Mucosa of descending colon (tissue), 3 donors: Measurements from ENCODE around the gene SLC35E1. TPM values are rescaled to one million over a fixed set of nuclear protein-coding genes. Genes with fewer than 3 reads are reported as not detected.
"Not testable (repeated sequence)": the region's sequence is repeated elsewhere in the genome, so short reads cannot be mapped to it uniquely, and the experiment has no call there.

Experiments
- ATAC-seq: fragments of 200-7000 bp; cut with Tn5 transposase; one replicate; pipeline ENCODE4 v1.9.1; 2020; ENCODE audit warnings: mild to moderate bottlenecking, moderate library complexity
- DNase-seq, 3 donors: peaks; one replicate each; pipeline ENCODE4 v3.0.0-alpha.2; 2020
- H3K36me3 ChIP-seq: fragments of 200-600 bp; one replicate; pipeline ENCODE4 v1.8.0; 2021; ENCODE audit warnings: low read depth, mild to moderate bottlenecking
- H3K4me1 ChIP-seq: fragments of 200-600 bp; one replicate; pipeline ENCODE4 v1.8.0; 2021; ENCODE audit warnings: low read depth, mild to moderate bottlenecking
- H3K4me3 ChIP-seq: fragments of 200-600 bp; one replicate; pipeline ENCODE4 v1.8.0; 2021; ENCODE audit warnings: mild to moderate bottlenecking
- H3K9me3 ChIP-seq: fragments of 200-600 bp; one replicate; pipeline ENCODE4 v1.8.0; 2021; ENCODE audit warnings: mild to moderate bottlenecking
- intact Hi-C, 2 donors: fragments of 100-400 bp; cut with DNase I in 1 of 2; cut with micrococcal nuclease in 1 of 2; formaldehyde crosslinking; loops; one replicate each; pipeline versions ENCODE4 v1.11.0 to v1.11.1; 2022; cut with DNase I, micrococcal nuclease
- total RNA-seq, 3 donors: library from RNA; stranded (reverse); fragmentation: NEBNext Ultra II Directional in 2 of 3; extraction: Animal tissue kit (Norgen Biotek cat#: 25700) in 2 of 3; gene quantifications; one replicate each; pipeline versions ENCODE4 v1.2.1 to v1.2.4, GENCODE V29; 2021 to 2023
- TF ChIP-seq, protein P1 (sequence below): fragments of 200-600 bp; IDR thresholded peaks from one replicate; pipeline ENCODE4 v1.8.0; 2022; ENCODE audit warnings: antibody characterized with exemption, mild to moderate bottlenecking
- donor health status: DM: no; HTN: no; CAD: no; lungs with moderate emphysema.
- donor health status: DM: no; HTN: no; CAD: no.
- donor health status: DM: no; HTN: yes; CAD: no.

Gene SLC35E1
- total RNA-seq, 3 donors from 2014 or later: 34.6 to 45.8 (median 44.0) TPM

GRCh38 chr19:16506961-16507360, 65.3 kb downstream of the SLC35E1 start:
- no peak for DNase-seq
- intact Hi-C loops: no loop called here
- Histone ChIP-seq H3K9me3 (no peaks in the 10 kb centered on the region), H3K4me1 (no peaks in the 10 kb centered on the region), H3K36me3 (no peaks in the 10 kb centered on the region), H3K4me3 (no peak overlapping the region)
- TF ChIP-seq, protein P1, sequence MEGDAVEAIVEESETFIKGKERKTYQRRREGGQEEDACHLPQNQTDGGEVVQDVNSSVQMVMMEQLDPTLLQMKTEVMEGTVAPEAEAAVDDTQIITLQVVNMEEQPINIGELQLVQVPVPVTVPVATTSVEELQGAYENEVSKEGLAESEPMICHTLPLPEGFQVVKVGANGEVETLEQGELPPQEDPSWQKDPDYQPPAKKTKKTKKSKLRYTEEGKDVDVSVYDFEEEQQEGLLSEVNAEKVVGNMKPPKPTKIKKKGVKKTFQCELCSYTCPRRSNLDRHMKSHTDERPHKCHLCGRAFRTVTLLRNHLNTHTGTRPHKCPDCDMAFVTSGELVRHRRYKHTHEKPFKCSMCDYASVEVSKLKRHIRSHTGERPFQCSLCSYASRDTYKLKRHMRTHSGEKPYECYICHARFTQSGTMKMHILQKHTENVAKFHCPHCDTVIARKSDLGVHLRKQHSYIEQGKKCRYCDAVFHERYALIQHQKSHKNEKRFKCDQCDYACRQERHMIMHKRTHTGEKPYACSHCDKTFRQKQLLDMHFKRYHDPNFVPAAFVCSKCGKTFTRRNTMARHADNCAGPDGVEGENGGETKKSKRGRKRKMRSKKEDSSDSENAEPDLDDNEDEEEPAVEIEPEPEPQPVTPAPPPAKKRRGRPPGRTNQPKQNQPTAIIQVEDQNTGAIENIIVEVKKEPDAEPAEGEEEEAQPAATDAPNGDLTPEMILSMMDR: no peak
- no peak for ATAC-seq

- H3K9me3 ChIP-seq, H3K4me1 ChIP-seq, DNase-seq, H3K36me3 ChIP-seq, intact Hi-C loops, H3K4me3 ChIP-seq, ATAC-seq: not testable (repeated sequence)
These were observed 66.1 kb downstream of the SLC35E1 start for GRCh38 chr19:16506161-16506560.

GRCh38 chr19:16504271-16504670, 67.9 kb downstream of the SLC35E1 start:
- intact Hi-C loops: no loop called here
- H3K9me3 ChIP-seq: no peaks in the 10 kb centered on the region
- DNase-seq (no peak), ATAC-seq (no peak)
- no peak overlapping the region for H3K4me3 ChIP-seq
- H3K4me1 ChIP-seq: no peaks in the 10 kb centered on the region
- H3K36me3 ChIP-seq: no peaks in the 10 kb centered on the region
- TF ChIP-seq, protein P1: no peak

Other genes with a start within 250 kb of the SLC35E1 start
- 10 to 100 TPM in 2 of 3 donors, 1 to 10 TPM in 1; 8.1 to 29.5 (median 23.4) TPM for gene KLF2, start 247.6 kb downstream of the SLC35E1 start, total RNA-seq
- 10 to 100 TPM; 36.8 to 49.8 (median 40.0) TPM for gene EPS15L1, start 100.4 kb downstream of the SLC35E1 start, total RNA-seq
- gene CALR3, start 76.2 kb downstream of the SLC35E1 start, total RNA-seq: not detected
- gene C19orf44, start 76.0 kb downstream of the SLC35E1 start, total RNA-seq: 1 to 10 TPM; 2.0 to 8.4 (median 2.3) TPM
- gene CHERP, start 30.0 kb downstream of the SLC35E1 start, total RNA-seq: 10 to 100 TPM; 36.3 to 43.0 (median 38.8) TPM
- 10 to 100 TPM; 10.8 to 12.0 (median 11.2) TPM for gene MED26, start 55.8 kb upstream of the SLC35E1 start, total RNA-seq
- gene SMIM7, start 87.7 kb upstream of the SLC35E1 start, total RNA-seq: 10 to 100 TPM; 61.2 to 88.8 (median 70.1) TPM
- 1 to 10 TPM; 5.6 to 6.0 (median 5.8) TPM for gene TMEM38A, start 88.7 kb upstream of the SLC35E1 start, total RNA-seq
- 1 to 10 TPM in 1 of 3 donors, under 1 TPM in 2; 0.32 to 1.2 (median 0.41) TPM for gene NWD1, start 147.4 kb upstream of the SLC35E1 start, total RNA-seq